Mucosa of descending colon (tissue), 3 donors: ENCODE data around the gene PLAA. TPM values are rescaled to one million over a fixed set of nuclear protein-coding genes. Genes with fewer than 3 reads are reported as not detected.

Source experiments
- ATAC-seq: fragments of 200-7000 bp; cut with Tn5 transposase; one replicate; pipeline ENCODE4 v1.9.1; 2020; ENCODE audit warnings: mild to moderate bottlenecking, moderate library complexity
- DNase-seq, 3 donors: peaks; one replicate each; pipeline ENCODE4 v3.0.0-alpha.2; 2020
- H3K36me3 ChIP-seq: fragments of 200-600 bp; one replicate; pipeline ENCODE4 v1.8.0; 2021; ENCODE audit warnings: low read depth, mild to moderate bottlenecking
- H3K4me1 ChIP-seq: fragments of 200-600 bp; one replicate; pipeline ENCODE4 v1.8.0; 2021; ENCODE audit warnings: low read depth, mild to moderate bottlenecking
- H3K4me3 ChIP-seq: fragments of 200-600 bp; one replicate; pipeline ENCODE4 v1.8.0; 2021; ENCODE audit warnings: mild to moderate bottlenecking
- H3K9me3 ChIP-seq: fragments of 200-600 bp; one replicate; pipeline ENCODE4 v1.8.0; 2021; ENCODE audit warnings: mild to moderate bottlenecking
- intact Hi-C, 2 donors: fragments of 100-400 bp; cut with DNase I in 1 of 2; cut with micrococcal nuclease in 1 of 2; formaldehyde crosslinking; loops; one replicate each; pipeline versions ENCODE4 v1.11.0 to v1.11.1; 2022; cut with DNase I, micrococcal nuclease
- long read RNA-seq, 2 donors: library from polyadenylated mRNA; unstranded; transcript quantifications; one replicate each; pipeline ENCODE4 v2.0.0, GENCODE V29; 2019 to 2021
- total RNA-seq, 3 donors: library from RNA; stranded (reverse); fragmentation: NEBNext Ultra II Directional in 2 of 3; extraction: Animal tissue kit (Norgen Biotek cat#: 25700) in 2 of 3; gene quantifications; one replicate each; pipeline versions ENCODE4 v1.2.1 to v1.2.4, GENCODE V29; 2021 to 2023
- TF ChIP-seq, protein P1 (sequence below): fragments of 200-600 bp; IDR thresholded peaks from one replicate; pipeline ENCODE4 v1.8.0; 2022; ENCODE audit warnings: antibody characterized with exemption, mild to moderate bottlenecking
- donor health status: DM: no; HTN: no; CAD: no; lungs with moderate emphysema.
- donor health status: DM: no; HTN: no; CAD: no.
- donor health status: DM: no; HTN: yes; CAD: no.

The PLAA gene
- 10 to 100 TPM; 24.8 to 28.4 (median 27.8) TPM for total RNA-seq
- long read RNA-seq, donor 1, full-length matches to known transcripts = 31 of 42 reads
- long read RNA-seq, donor 1, partial matches to known transcripts = 5 of 42 reads
- long read RNA-seq, donor 1, other reads (novel, unspliced or antisense) = 6 of 42 reads
- long read RNA-seq, donor 2, full-length matches to known transcripts = 13 of 16 reads
- long read RNA-seq, donor 2, partial matches to known transcripts = 2 of 16 reads
- long read RNA-seq, donor 2, other reads (novel, unspliced or antisense) = 1 of 16 reads

DNA sequence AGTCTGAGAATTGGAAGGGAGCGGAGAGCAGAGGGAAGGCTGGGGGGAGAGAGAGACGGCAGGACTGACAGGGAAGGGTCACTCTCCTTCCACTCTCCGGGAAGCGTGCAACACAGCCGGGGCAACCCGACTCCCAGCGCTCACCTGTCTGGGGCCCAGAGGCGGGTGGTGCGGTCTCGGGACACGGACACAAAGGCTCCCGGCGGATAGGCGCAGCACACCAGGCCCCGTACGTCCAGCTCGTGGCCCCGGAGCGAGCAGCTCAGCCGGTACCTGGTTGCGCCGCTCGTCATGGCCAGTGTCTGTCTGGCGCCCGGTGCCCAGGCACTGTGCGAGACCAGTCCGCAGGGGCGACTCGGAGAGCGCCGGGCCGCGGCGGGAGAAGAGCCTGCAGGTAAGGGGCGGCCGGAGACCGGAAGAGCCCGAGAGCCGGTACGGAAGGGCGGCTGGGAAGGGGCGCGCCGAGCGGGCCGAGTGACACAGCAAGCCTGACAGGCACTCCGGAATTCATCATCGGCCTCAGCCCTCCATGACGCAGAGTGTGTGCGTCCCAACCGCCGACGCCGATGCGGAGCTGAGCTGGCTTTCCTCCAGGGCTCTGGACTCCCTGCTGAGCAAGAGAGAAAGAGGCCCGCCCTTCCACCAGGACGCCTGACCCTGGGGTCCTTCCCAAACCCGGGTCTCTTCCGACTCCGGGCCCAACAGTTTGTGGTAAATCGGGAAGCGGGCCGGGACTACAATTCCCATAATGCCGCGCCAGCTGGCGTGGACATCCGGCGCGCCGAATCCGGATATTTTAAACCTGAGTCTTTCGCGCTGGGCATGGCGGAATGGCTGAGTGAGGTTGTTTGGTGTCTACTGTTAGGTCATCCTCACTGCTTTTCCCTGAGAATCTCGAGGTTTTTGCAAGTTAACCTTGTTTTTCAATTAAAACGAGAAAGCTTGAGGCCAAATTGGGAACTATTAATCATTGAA, at the start of gene PLAA:
TSS of gene PLAA (minus strand) at position 490 of the 975 bp plus-strand sequence. CDS start at position 293, 197 bp downstream.
- H3K4me3 ChIP-seq = peak within 1 kb of the TSS; percentile 76
- DNase-seq (peak; percentile 91 to 95 (median 94)), ATAC-seq (peak; percentile 100)
- no peaks in the 10 kb centered on the region for H3K36me3 ChIP-seq
- intact Hi-C loops = loop anchor here in 1 of 2 donors (5.0 kb wide), 1 partner anchor 55 kb away; the partner anchor contains the start of gene CAAP1
- H3K9me3 ChIP-seq = no peaks in the 10 kb centered on the region
- TF ChIP-seq, protein P1, sequence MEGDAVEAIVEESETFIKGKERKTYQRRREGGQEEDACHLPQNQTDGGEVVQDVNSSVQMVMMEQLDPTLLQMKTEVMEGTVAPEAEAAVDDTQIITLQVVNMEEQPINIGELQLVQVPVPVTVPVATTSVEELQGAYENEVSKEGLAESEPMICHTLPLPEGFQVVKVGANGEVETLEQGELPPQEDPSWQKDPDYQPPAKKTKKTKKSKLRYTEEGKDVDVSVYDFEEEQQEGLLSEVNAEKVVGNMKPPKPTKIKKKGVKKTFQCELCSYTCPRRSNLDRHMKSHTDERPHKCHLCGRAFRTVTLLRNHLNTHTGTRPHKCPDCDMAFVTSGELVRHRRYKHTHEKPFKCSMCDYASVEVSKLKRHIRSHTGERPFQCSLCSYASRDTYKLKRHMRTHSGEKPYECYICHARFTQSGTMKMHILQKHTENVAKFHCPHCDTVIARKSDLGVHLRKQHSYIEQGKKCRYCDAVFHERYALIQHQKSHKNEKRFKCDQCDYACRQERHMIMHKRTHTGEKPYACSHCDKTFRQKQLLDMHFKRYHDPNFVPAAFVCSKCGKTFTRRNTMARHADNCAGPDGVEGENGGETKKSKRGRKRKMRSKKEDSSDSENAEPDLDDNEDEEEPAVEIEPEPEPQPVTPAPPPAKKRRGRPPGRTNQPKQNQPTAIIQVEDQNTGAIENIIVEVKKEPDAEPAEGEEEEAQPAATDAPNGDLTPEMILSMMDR = no peak
- H3K4me1 ChIP-seq = peaks cover 24% of the 10 kb centered on the region

DNA sequence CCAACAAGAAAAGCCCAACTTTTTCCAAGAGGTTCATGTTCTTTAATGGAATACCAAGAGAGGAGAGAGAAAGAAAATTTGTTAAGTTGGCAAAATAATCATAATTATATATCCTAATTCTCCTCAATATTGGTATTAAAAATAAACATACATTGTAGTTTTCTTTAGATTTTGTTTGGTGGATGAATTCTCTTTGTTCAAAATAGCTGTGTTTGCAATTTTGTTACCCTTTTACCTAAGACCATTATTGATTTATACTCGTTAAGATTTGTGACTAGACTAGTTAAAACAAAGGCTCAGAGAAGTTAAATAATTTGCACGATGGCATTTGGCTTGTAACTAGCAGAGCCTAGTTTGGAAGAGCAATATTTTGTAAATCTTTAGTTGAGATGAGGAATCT, 48.8 kb upstream of the PLAA start:
- Histone ChIP-seq H3K36me3 (no peaks in the 10 kb centered on the region), H3K9me3 (no peaks in the 10 kb centered on the region), H3K4me1 (no peaks in the 10 kb centered on the region), H3K4me3 (no peak overlapping the region)
- no peak for DNase-seq
- TF ChIP-seq, protein P1 = no peak
- intact Hi-C loops = no loop called here
- ATAC-seq = no peak

DNA sequence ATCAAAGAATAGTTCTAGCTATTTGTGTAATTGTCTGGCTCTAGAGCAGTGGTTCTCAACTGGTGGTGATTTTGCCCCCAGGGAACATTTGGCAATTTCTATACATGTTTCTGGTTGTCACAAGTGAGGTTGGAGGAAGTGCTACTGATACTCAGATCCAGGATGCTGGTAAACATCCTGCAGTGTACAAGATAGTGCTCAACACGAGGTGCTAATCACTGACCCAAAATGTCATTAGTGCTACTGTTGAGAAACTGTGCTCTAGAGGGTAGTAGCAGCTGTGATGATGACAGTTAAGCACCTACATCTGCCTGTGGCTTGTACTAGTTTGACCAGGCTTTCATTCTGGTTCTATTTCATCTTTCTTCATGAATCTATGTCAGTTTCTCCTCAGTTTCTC, 36.3 kb upstream of the PLAA start:
- Histone ChIP-seq H3K9me3 (no peaks in the 10 kb centered on the region), H3K4me1 (no peaks in the 10 kb centered on the region), H3K4me3 (no peak overlapping the region), H3K36me3 (no peaks in the 10 kb centered on the region)
- ATAC-seq (no peak), DNase-seq (no peak)
- TF ChIP-seq, protein P1 = no peak
- intact Hi-C loops = no loop called here

DNA sequence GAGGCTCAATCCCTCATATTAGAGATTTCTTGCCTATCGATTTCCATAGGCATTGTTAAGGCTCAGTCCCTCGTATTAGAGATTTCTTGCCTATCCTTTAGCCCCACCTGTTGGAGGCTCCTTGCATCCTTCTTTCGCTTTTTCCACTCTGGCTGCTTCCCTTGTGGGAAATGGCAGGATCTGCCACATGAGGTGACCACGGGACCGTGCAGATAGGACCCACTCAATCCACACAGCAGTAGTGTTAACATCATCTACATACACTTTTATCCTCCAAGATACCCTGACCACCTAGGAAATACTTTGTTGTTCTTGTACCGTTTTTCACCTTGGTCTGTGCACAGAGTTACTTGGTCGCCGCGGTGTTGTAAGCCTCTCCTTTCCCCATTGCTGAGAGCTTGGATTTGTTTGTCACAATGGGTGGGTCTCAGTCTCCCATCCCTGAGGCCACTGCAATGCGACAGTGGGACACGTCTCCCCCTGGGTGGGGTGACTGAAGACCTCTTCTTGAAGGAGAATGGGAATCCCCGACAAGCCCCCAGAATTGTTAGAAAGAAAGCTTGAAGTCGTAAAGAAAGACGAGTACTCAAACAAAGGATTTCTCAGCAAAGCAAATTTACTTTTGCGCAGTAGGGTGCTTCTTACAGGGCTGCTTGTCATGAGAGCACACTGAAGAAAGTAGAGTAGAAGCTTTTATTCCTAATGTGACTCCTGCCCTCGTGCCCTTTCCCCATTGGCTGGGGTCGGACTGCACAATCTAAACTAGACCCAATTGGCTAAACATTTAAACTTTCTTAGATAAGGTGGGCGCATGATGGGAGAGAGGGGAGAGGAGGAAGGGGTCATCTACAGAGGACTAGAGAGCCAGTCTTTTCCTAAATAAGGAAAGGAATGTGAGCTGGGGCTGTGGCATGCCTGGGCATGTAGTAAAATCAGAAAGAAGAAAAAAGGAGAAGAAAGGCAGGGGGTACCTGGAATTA, 29.0 kb upstream of the PLAA start:
- DNase-seq = peak in 1 of 3 donors; percentile 76
- ATAC-seq = peak; percentile 82
- H3K4me1 ChIP-seq = no peaks in the 10 kb centered on the region
- intact Hi-C loops = no loop called here
- H3K36me3 ChIP-seq = no peaks in the 10 kb centered on the region
- H3K9me3 ChIP-seq = no peaks in the 10 kb centered on the region
- H3K4me3 ChIP-seq = no peak overlapping the region
- TF ChIP-seq, protein P1 = no peak

DNA sequence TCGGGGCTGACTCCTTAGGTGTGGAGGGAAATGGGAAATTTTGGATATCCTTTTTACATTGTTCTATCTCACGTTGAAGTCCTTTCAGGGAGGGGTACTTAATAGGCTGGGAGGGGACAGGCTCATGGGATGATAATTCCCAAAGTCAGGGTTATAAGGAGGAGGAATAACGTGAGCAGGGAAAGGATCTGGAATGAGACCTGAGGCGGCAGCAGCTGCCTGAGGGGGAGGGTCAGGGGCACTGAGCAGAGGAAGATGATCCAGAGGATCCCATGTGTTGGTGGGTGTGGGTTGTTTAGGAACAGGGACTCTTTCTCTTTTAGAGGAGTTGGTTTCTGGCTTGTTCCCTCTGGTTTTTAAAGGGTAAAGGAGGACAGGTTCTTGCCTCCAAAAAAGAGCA, 27.9 kb upstream of the PLAA start:
- ATAC-seq (no peak), DNase-seq (no peak)
- H3K4me1 ChIP-seq = no peaks in the 10 kb centered on the region
- TF ChIP-seq, protein P1 = no peak
- H3K9me3 ChIP-seq = no peaks in the 10 kb centered on the region
- H3K4me3 ChIP-seq = no peak overlapping the region
- intact Hi-C loops = no loop called here
- H3K36me3 ChIP-seq = no peaks in the 10 kb centered on the region
